ENCODE results near the gene SLC17A2.
"Not testable (repeated sequence)": the region's sequence is repeated elsewhere in the genome, so short reads cannot be mapped to it uniquely, and the experiment has no call there.

SLC17A2 gene

DNA sequence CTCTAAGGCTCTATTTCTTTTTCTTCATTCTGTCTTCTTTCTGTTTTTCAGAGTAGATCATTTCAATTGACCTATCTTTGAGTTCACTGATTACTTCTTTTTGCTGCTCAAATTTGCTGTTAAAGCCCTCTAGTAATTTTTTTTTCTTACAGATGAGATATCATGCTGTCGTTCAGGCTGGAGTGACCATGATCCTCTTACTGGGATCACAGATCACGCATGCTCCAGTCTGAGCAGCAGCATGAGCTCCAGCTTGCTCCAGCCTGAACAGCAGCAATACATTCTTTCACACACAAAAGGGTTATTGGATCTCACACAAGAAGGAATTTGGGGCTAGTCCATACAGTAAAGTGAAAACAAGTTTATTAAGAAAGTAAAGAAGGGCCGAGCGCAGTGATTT, 19.8 kb upstream of the SLC17A2 start:
- no peak for DNase-seq

DNA sequence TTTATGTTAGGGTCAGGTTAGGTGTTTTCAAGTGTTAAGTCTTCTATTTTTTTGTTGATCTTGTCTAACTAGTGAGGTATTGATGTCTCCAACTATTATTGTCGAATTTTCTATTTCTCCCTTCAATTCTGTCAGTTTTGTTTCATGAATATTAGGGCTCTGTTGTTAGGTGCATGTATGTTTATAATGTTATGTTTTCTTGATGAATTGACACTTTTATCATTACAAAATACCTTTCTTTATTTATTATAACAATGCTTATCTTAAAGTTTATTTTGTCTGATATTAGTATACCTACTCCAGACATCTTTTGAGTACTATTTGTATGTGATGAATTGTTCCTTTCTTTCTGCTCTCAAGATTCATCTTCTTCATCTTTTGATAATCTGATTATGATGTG, 19.2 kb upstream of the SLC17A2 start:
- no peak for DNase-seq

DNA sequence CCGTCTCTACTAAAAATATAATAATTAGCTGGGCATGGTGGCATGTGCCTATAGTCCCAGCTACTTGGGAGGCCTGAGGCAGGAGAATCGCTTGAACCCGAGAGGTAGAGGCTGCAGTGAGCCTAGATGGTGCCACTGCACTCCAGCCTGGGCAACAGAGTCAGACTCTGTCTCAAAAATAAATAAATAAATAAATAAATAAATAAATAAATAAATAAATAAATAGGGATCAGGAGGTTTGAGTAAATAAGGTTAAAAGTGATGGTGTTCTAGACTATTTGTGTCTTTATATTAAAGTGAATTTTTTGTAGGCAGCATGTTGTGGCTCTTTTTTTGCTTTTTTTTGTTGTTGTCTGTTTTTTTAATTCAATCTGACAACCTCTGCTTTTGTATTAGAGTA, 17.0 kb upstream of the SLC17A2 start:
- not testable (repeated sequence) for DNase-seq

DNA sequence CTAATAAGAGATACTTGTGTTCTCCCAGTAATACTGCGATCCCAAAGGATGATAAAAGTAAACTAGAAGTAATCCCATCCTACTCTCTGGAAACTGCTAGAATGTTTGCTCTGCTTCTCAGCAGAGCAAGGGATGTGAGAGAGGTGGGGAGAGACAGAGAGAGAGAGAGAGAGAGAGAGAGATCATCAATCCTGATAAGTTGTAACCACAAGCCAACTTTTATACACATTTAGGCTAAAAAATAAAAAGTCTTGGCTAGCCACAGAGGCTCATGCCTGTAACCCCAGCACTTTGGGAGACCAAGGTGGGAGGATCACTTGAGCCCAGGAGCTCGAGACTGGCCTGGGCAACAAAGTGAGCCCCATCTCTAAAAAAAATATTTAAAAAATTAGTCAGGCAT, 16.1 kb upstream of the SLC17A2 start:
- no peak for DNase-seq

DNA sequence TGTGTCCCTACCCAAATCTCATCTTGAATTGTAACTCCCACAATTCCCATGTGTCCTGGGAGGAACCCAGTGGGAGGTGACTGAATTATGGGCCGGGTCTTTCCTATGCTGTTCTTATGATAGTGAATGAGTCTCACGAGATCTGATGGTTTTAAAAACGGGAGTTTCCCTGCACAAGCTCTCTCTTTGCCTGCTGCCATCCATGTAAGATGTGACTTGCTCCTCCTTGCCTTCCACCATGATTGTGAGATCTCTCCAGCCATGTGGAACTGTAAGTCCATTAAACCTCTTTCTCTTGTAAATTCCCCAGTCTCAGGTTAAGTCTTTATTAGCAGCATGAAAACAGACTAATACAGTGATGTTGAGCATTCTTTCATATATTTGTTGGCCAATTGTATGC, 15.2 kb upstream of the SLC17A2 start:
- not testable (repeated sequence) for DNase-seq

DNA sequence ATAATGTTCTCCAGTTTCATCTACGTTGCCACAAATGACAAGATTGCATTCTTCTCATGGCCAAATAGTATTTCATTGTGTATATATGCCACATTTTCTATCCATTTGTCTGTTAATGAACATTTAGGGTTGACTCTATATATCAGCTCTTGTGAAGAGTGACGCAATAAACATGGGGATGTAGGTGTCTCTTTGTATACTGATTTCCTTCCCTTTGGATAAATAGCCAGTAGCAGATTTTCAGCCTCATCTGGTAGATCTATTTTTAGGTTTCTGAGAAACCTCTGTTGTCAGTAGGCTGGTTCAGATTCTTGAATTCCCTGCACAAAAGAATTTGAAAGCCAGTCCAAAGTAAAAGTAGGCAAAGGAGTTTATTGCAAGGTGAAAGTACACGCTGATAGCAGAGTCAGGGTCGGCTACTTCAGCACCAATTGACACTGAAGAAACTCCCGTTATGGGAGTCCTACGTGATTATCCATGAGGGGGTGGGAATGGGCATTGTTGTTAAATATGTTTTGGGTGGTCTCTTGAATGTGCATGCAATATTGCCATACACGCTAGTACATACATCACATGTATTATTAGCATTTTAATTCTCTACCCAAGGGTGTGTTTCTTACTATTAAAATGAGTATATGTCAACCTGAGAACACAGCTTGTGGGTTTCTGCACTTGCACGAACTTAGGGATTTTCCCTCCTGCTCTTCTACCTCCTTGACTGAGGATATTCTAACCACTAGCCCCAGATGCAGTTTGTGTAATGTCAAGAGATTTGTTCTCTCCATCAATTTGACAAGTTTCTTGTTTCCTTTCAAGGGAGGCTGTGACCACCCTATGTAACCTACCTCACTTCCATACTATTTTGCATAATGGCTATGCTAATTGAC, 14.4 kb upstream of the SLC17A2 start:
- DNase-seq, result no peak

DNA sequence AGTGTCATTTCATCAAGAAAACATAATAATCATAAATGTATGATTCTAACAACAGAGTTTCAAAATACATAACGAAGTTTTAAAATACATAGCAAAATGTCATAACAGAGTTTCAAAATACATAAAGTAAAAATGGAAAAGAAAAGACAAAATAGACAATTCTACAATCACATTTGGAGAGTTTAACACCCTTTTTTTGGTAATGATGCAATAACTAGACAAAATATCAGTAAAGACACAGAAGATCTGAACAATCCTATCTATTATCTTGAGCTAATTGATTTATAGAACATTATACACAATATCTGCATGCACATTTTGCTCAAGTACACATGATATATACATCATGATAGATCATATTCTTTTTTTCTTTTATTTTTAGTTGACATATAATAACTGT, 13.4 kb upstream of the SLC17A2 start:
- no peak for DNase-seq

DNA sequence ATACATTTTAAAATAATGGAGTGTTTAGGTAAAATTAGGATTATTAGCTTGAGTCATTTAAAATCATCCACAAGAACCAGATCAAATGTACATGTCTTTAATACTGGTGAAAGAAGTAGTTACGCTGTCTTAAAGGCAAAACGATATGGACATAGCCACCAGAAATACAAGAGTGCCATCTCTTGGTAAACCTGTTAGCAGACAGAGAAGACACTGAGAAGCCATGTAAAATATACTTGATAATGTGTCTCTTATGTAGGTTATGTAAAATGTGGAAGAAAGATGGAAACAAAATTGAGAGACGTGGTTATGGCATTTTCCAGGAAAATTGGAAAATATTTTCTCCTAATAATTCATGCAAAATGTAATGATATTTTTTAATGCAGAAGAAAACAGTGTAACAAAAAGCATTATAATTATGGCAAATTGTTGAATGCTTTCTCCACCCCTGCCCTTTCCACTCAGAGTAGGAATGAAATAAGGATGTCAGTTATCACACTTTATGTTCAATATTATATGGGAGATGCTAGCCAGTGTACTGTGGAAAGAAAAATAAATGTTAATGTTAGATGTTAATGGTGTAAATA, 12.2 kb upstream of the SLC17A2 start:
- no peak for DNase-seq

DNA sequence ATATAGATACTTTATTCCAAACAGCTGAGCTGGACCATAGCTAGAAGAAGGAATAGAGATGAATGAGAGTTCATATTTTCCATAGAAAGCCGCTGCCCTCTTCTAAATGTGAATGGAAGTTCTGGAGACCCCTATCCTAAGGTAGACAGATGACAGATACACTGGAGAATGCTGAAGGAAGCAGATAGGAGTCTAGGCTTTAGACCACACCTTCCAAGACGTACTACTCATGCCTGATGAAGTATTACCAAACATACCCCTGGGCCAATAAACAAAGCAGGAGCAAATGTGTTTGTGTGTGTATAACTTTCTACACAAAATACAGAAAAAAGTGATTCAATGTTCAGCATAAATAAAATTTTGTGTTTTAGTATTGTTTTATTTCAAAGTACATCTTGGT, 9.1 kb upstream of the SLC17A2 start:
- no peak for DNase-seq

DNA sequence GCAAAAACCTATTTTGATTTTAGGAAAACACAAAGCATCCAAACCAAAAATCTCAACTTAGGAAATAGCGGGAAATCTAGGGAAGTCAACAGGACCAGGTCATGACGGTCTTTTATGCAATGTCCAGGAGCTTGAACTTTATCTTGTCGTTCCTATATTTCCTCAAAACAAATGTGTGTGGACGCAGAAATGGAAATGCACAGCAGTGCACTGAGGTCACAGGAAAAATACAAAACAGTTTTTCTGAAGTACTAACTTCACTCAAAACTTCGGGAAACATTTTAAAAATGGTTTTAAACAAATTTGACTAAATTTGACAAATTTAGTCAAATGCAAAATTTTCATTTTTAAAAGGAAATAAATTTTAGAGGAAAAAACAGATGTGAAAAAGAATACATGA, 5.5 kb upstream of the SLC17A2 start:
- no peak for DNase-seq

DNA sequence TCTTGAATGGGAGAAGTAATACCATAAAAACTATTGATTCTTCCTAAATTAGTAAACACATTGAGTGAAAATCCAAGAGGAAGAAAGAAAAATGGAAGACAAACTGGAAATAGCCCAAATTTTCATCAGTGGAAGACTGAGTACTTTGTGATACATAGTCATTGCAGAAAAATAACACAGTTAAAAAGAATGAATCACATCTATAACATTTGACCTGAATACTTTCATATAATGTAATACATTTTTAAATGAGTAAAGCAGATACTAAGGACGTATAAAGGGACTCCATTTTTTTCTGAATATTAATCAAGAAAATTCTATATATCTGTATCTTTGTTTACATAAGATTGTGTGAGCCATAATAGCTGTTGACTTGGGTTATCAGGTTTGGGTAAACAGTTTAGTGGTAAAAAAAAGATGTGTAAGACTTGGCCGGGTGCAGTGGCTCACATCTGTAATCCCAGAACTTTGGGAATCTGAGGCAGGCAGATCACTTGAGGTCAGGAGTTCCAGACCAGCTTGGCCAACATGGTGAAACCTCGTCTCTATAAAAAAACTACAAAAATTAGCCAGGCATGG, 4.3 kb upstream of the SLC17A2 start:
- no peak for DNase-seq

DNA sequence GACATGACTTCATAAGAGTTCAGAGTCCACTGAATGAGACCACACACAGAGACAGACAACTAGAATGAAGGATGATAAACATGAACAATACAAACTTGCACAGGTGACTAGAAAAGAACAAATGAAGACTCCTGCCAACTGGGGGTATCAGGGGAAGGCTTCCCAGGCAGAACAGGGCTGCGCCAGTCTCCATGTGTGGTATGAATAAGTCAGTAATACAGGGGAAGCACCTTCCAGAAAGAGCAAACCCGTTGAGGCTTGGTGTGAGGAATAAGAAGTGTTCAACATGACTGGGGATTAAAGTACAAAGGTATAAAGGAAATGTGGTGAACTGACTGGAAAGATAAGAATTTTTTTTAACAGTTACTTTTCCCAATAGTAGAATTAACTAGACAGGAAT, 3.7 kb upstream of the SLC17A2 start:
- no peak for DNase-seq

DNA sequence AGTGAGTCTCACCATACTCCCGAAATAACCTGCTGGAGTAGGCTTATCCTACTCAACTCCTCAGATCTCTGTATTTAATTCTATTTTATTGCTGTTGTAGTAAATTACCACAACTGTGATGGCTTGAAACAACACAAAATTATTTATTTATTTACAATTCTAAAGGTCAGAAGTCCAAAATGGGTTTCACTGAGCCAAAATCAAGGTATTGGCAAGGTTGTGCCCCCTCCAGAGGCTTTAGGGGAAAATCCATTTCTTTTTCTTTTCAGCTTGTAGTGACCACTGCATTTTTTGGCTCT, 869 bp upstream of the SLC17A2 start:
- no peak for DNase-seq

DNA sequence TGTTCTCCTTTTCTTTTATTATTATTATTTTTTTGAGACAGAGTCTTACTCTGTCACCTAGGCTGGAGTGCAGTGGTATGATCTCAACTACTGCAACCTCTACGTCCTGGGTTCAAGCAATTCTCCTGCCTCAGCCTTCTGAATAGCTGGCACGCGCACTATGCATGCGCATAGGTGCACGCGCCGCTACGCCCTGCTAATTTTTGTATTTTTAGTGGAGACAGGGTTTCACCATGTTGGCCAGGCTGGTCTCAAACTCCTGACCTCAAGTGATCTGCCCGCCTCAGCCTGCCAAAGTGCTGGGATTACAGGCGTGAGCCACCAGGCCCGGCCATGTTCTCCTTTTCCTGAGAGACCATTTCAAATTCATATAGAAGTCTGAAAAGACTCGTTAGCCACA, 706 bp downstream of the SLC17A2 start:
- not testable (repeated sequence) for DNase-seq

DNA sequence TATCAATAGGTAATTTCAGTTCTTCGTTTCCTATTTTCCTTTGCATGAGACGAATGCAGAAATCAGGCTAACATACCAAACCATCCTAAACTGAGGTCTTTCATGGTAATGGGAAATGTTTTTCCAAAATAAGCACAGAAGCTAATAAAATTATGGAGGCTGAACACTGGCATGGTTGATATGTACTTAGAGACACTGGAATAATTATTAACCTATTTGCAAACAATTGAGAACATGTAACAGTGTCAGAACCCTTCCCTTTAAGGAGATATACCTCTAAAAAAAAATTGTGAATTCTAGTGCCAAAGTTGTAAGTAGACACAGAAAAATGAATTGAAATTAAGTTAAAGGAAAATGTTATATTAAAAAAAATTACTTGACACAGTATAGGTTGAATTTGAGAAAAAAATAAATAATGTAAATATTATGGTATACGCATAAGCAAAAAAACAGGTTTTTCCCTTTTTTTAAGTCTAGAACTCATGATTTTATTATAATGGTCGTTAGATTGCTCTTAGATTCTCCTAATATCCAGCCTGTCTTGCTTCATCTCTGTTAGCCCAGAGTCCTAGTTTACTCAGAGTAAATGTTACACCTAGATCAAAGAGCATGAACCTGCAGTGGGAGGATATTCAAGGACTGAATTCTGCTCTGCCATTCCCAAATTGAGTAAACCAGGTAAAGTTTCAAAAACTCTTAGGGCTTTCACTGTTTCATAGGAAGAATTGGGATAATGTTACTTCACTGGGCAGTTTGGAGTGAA, 1.7 kb downstream of the SLC17A2 start:
- DNase-seq, result no peak

DNA sequence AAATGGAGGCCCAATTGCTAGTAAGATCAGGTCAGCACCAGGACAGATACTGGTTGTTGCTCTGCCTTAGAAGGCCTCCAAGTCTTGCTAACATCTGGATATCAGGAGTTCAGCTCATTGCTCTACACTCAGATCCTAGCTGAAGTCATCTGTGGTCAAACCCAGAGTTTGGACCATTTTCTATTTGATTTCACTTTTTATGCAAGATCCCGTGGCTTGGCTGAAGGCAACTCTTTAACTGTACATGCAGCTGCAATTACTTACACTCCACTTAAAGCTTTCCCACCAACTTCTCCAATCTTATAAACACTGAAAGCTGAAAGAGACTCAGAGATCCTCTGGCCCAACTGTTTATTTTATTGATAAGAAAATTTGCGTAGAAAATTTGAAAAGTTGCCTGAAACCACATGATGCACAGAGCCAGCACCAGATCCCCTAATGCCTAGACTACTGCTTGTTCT, 2.7 kb downstream of the SLC17A2 start:
- no peak for DNase-seq

DNA sequence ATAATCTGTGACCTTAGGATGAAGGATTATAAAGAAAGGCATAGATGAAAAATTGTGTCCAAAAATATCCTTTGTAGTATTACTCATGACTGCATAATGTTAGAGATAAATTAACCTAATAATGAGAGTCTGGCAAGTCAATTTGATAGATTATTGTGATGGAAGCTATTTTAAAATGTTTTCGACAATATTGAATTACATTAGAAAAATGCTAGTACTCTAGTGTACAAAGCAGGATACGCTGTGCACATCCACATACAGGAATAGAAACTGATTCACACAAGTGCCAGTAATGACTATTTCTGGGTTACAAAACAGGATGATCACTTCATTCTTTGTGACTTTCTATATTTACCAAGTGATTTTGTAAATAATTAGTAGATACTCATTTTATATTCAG, 3.3 kb downstream of the SLC17A2 start:
- no peak for DNase-seq

DNA sequence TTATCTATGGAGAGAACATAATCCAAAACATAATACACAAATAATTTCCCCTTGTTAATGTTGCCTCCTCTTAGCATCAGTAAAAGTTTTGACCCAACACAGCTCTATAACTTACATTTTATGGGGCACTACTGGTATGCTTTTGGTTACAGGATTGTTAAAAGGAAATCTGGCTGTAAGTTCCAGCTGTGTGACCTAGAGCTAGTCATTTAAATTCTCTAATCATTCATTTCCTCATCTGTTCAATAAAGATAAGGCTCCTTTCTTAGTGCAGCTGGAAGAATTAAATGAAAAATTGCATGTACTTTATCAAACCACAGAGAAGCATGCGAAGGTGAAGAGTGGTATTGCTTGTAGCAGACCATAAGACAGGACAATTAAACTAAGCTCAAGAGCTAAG, 4.6 kb downstream of the SLC17A2 start:
- no peak for DNase-seq

DNA sequence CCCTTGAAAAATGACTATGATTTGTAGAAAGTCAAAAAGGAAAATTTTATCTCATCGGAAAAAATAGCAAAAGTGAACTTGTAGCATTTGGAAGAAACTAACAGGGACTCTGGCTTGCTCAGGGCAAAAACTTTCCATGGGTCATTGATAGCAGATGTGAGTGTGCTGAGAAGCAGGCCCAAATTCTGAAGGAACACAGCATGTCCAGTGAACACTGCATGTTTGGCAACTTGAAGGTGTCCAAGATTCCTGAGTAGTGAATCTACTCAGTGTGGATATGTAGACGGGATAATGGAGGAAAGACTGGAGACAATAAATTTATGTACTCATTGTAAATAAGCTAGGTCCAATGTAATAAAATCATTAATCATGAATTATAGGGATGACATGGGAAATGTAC, 8.2 kb downstream of the SLC17A2 start:
- no peak for DNase-seq

DNA sequence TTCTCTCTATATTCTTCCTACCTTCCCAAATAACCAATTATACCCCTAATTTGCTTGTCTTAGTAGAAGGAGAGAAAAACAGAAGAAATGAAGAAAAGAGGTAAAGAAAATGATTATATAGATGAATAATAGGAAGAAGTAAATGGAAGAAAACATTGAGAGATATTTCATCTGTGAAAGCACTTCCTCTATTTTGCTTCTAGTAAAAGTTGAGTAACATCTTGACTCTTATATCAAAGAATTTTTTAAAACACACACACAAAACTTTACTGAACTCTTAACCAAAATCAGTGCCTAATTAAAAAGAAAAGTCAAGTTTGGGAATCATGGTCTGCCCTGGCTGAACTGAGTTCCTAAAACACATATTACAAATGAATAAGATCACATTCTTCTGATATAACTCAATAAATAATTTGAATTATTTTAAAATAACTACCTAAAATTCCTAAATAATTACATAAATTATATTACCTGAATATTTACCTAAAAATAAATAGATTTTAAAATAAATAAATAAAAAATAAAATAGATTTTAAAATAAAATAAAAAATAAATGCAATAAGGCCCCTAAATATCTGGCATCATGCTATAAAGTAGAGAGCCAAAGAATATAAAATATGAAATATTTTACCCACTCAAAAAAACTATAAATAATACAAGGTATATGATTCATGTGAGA, 8.8 kb downstream of the SLC17A2 start:
- no peak for DNase-seq

DNA sequence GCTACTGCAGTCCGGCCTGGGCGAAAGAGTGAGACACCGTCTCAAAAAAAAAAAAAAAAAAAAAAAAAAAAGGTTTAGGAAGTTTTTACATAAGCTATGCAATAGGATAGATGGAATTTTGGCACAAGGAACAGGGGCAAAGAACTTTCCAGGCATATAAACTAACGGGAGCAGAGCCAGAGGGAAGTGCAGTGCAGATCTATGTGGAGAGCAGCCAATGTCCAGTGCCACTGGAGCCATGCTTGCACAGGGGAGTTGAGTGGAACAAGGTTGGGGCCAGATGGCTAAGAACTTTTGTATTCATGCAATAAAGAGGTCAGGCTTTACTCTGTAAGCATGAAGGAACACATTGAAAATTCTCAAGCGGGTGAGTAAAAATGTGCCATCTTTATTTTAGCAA, 10.8 kb downstream of the SLC17A2 start:
- no peak for DNase-seq

DNA sequence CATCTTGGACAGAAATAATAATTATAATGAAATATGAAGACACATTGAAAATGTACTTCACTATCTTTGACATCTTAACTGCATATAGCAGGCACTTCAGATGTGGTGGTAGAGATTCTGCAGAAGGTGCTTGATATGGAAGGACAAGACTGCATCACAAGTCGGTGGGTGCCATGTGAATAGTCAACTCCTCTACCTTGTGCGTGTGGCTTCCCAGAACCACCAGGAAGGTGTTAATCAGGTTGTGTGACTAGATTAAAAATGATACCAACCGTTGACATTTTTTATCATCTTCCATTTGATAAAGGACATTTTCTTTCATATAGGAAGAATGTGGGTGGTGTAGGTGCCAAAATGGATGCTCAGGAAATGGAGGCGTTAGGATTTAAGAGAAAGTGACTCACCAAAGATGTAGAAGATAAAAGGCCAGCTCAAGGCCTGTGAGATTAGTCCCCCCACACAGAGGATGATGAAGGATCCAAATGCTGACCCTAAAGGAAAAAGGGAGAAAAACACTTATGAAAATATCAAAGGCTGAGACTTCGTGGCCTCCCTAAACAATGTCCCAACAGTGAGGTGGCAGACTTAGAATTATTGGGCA, 12.3 kb downstream of the SLC17A2 start:
- DNase-seq, result no peak
